ENCODE data around the gene TTC16.

GRCh38 chr9:127778280-127779135, 62.6 kb downstream of the TTC16 start, which contains the start of gene SH2D3C:
- no peak for TF ChIP-seq POLR2AphosphoS5 (IDR thresholded peaks at IDR 0.05)
- no peak for TF ChIP-seq CTCF (IDR thresholded peaks at IDR 0.05)
